Measurements from ENCODE around the gene LGALS4.

Gene LGALS4

GRCh38 chr19:38849860-38850435 is 37.2 kb upstream of the LGALS4 start, which contains the start of gene HNRNPL:
Gene HNRNPL, minus strand, starts transcription at chr19:38849986. Its CDS starts 20 bp downstream, at chr19:38849966.
- FAIRE-seq (peak; percentile 99), DNase-seq (ENCODE audit: insufficient read length) (peak; percentile 91)
- TF ChIP-seq POLR2A (IDR thresholded peaks at IDR 0.05; ENCODE audit: low read depth, low read length) (peak; percentile 86; the same call in 1 of the 2 replicates), POLR2AphosphoS5 (IDR thresholded peaks at IDR 0.05; ENCODE audit: low read depth, low read length) (peak; percentile 84), TAF1 (IDR thresholded peaks at IDR 0.05; ENCODE audit: borderline replicate concordance, low read depth, low read length) (peak; percentile 62; the same call in 1 of the 2 replicates)

GRCh38 chr19:38849147-38849859 is 36.6 kb upstream of the LGALS4 start:
- TF ChIP-seq POLR2AphosphoS5 (IDR thresholded peaks at IDR 0.05; ENCODE audit: low read depth, low read length) (0 out of 2 replicates have a peak, but pooled peaks have one; percentile 26), TAF1 (IDR thresholded peaks at IDR 0.05; ENCODE audit: borderline replicate concordance, low read depth, low read length) (no peak; the same call in 1 of the 2 replicates), POLR2A (IDR thresholded peaks at IDR 0.05; ENCODE audit: low read depth, low read length) (no peak; the same call in none of the 2 replicates)
- DNase-seq (ENCODE audit: insufficient read length) (peak; percentile 93), FAIRE-seq (peak; percentile 96)

GRCh38 chr19:38848299-38849146 is 35.8 kb upstream of the LGALS4 start:
- DNase-seq (ENCODE audit: insufficient read length) (no peak), FAIRE-seq (no peak)
- no peak for TF ChIP-seq TAF1 (IDR thresholded peaks at IDR 0.05; ENCODE audit: borderline replicate concordance, low read depth, low read length)
- TF ChIP-seq POLR2A (IDR thresholded peaks at IDR 0.05; ENCODE audit: low read depth, low read length): peak; percentile 20; the same call in 1 of the 2 replicates
- TF ChIP-seq POLR2AphosphoS5 (IDR thresholded peaks at IDR 0.05; ENCODE audit: low read depth, low read length): no peak; the same call in 1 of the 2 replicates

GRCh38 chr19:38846097-38846496 is 33.4 kb upstream of the LGALS4 start:
- DNase-seq (ENCODE audit: insufficient read length) (no peak), FAIRE-seq (no peak)
- TF ChIP-seq POLR2AphosphoS5 (IDR thresholded peaks at IDR 0.05; ENCODE audit: low read depth, low read length) (no peak), POLR2A (IDR thresholded peaks at IDR 0.05; ENCODE audit: low read depth, low read length) (no peak), TAF1 (IDR thresholded peaks at IDR 0.05; ENCODE audit: borderline replicate concordance, low read depth, low read length) (no peak)

GRCh38 chr19:38845374-38846024 is 32.8 kb upstream of the LGALS4 start:
- no peak for DNase-seq (ENCODE audit: insufficient read length)
- TF ChIP-seq POLR2A (IDR thresholded peaks at IDR 0.05; ENCODE audit: low read depth, low read length) (no peak), POLR2AphosphoS5 (IDR thresholded peaks at IDR 0.05; ENCODE audit: low read depth, low read length) (no peak; the same call in 1 of the 2 replicates), TAF1 (IDR thresholded peaks at IDR 0.05; ENCODE audit: borderline replicate concordance, low read depth, low read length) (no peak)
- no peak for FAIRE-seq

- DNase-seq (ENCODE audit: insufficient read length) (no peak), FAIRE-seq (no peak)
- no peak for TF ChIP-seq TAF1 (IDR thresholded peaks at IDR 0.05; ENCODE audit: borderline replicate concordance, low read depth, low read length)
- peak; percentile 18 for TF ChIP-seq POLR2AphosphoS5 (IDR thresholded peaks at IDR 0.05; ENCODE audit: low read depth, low read length)
- TF ChIP-seq POLR2A (IDR thresholded peaks at IDR 0.05; ENCODE audit: low read depth, low read length): peak; percentile 29; the same call in 1 of the 2 replicates
These were observed 31.4 kb upstream of the LGALS4 start for GRCh38 chr19:38844093-38844686.

GRCh38 chr19:38843175-38843758 is 30.5 kb upstream of the LGALS4 start:
- TF ChIP-seq POLR2AphosphoS5 (IDR thresholded peaks at IDR 0.05; ENCODE audit: low read depth, low read length) (peak; percentile 47; the same call in 1 of the 2 replicates), POLR2A (IDR thresholded peaks at IDR 0.05; ENCODE audit: low read depth, low read length) (peak; percentile 55; the same call in 1 of the 2 replicates), TAF1 (IDR thresholded peaks at IDR 0.05; ENCODE audit: borderline replicate concordance, low read depth, low read length) (no peak)
- FAIRE-seq (no peak), DNase-seq (ENCODE audit: insufficient read length) (no peak)

- no peak for FAIRE-seq
- TF ChIP-seq TAF1 (IDR thresholded peaks at IDR 0.05; ENCODE audit: borderline replicate concordance, low read depth, low read length): no peak
- TF ChIP-seq POLR2A (IDR thresholded peaks at IDR 0.05; ENCODE audit: low read depth, low read length): no peak; the same call in 1 of the 2 replicates
- no peak for TF ChIP-seq POLR2AphosphoS5 (IDR thresholded peaks at IDR 0.05; ENCODE audit: low read depth, low read length)
- no peak for DNase-seq (ENCODE audit: insufficient read length)
These were observed 29.9 kb upstream of the LGALS4 start for GRCh38 chr19:38842439-38843174.

GRCh38 chr19:38841787-38842438 is 29.2 kb upstream of the LGALS4 start:
- DNase-seq (ENCODE audit: insufficient read length): no peak
- TF ChIP-seq TAF1 (IDR thresholded peaks at IDR 0.05; ENCODE audit: borderline replicate concordance, low read depth, low read length) (no peak), POLR2A (IDR thresholded peaks at IDR 0.05; ENCODE audit: low read depth, low read length) (peak; percentile 20; the same call in 1 of the 2 replicates), POLR2AphosphoS5 (IDR thresholded peaks at IDR 0.05; ENCODE audit: low read depth, low read length) (peak; percentile 87)
- no peak for FAIRE-seq
